Chondrocyte (in vitro differentiated cells): ENCODE data around the gene PTPRZ1. TPM values are rescaled to one million over a fixed set of nuclear protein-coding genes. Genes with fewer than 3 reads are reported as not detected.

Experiments used
- DNase-seq: peaks from one replicate; pipeline ENCODE4 v3.0.0; 2021; ENCODE audit warnings: mixed read lengths, low spot score
- H3K27ac Mint-ChIP-seq: one replicate; pipeline ENCODE4 v1.8.0; 2021; ENCODE audit warnings: mild to moderate bottlenecking, moderate library complexity, mixed read lengths; ENCODE audit not compliant: unreplicated experiment
- H3K27me3 Mint-ChIP-seq: 2 replicates; pipeline ENCODE4 v1.8.0; 2021; ENCODE audit warnings: low read depth, mixed read lengths
- H3K36me3 Mint-ChIP-seq: 2 replicates; pipeline ENCODE4 v1.8.0; 2021; ENCODE audit warnings: low read depth, mixed read lengths
- H3K4me1 Mint-ChIP-seq: 2 replicates; pipeline ENCODE4 v1.8.0; 2021; ENCODE audit warnings: low read depth, mild to moderate bottlenecking, mixed read lengths
- H3K4me3 Mint-ChIP-seq: one replicate; pipeline ENCODE4 v1.8.0; 2021; ENCODE audit warnings: mild to moderate bottlenecking, moderate library complexity, mixed read lengths; ENCODE audit not compliant: unreplicated experiment
- H3K9me3 Mint-ChIP-seq: 2 replicates; pipeline ENCODE4 v1.8.0; 2021; ENCODE audit warnings: low read depth, mixed read lengths
- total RNA-seq: library from RNA; stranded (reverse); gene quantifications from 3 replicates; pipeline ENCODE4 v1.2.1, GENCODE V29; 2021
- TF ChIP-seq, protein P1 (sequence below): fragments of 200-600 bp; sonication (generic); IDR thresholded peaks from 2 replicates; pipeline ENCODE4 v1.5.0; 2021; ENCODE audit warnings: antibody characterized with exemption, mild to moderate bottlenecking, moderate library complexity

PTPRZ1 gene
- total RNA-seq, 1 donor from 2014 or later: 2.0 TPM

DNA sequence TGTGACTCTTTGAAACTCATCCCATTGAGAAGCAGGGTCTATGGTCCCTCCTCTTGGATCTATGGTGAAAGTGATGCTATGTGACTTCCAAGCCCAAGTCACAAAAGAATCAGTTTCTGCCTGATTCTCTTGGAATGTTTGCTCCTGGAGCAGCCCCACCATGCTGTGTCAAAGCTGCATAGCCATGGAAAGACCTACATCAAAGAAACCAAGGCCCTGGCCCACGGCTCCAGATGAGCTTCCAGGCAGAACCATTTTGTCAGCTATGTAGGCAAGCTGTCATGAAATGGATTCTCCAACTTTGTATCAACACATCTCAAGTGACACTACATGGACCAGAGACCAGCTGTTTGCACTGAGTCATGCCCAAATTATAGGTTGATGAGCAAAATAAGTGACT, 194.1 kb downstream of the PTPRZ1 start:
- H3K9me3 Mint-ChIP-seq: no peaks in the 10 kb centered on the region
- no peak overlapping the region for H3K27ac Mint-ChIP-seq
- H3K4me1 Mint-ChIP-seq: no peaks in the 10 kb centered on the region
- H3K4me3 Mint-ChIP-seq: no peak overlapping the region
- TF ChIP-seq, protein P1, sequence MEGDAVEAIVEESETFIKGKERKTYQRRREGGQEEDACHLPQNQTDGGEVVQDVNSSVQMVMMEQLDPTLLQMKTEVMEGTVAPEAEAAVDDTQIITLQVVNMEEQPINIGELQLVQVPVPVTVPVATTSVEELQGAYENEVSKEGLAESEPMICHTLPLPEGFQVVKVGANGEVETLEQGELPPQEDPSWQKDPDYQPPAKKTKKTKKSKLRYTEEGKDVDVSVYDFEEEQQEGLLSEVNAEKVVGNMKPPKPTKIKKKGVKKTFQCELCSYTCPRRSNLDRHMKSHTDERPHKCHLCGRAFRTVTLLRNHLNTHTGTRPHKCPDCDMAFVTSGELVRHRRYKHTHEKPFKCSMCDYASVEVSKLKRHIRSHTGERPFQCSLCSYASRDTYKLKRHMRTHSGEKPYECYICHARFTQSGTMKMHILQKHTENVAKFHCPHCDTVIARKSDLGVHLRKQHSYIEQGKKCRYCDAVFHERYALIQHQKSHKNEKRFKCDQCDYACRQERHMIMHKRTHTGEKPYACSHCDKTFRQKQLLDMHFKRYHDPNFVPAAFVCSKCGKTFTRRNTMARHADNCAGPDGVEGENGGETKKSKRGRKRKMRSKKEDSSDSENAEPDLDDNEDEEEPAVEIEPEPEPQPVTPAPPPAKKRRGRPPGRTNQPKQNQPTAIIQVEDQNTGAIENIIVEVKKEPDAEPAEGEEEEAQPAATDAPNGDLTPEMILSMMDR: no peak
- DNase-seq: no peak
- no peaks in the 10 kb centered on the region for H3K36me3 Mint-ChIP-seq
- no peaks in the 10 kb centered on the region for H3K27me3 Mint-ChIP-seq

DNA sequence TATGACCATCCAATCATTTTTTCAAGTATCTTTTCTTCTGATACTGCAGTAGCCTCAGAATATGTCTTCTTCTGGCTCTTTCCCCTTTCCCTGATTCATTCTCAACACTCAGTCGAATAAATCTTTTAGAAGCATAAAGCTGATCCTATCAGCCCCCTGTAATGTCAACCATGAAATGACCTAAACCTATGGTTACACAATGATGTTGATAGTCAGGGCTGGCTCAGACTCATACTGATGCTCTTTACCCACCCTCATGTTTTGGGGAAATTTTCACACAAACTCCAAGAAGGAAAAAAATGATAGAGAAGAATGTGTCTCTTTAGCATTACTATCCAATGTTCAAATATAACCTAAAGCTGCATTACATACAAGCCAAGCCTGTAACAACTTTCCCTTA, 195.1 kb downstream of the PTPRZ1 start:
- H3K4me1 Mint-ChIP-seq: no peaks in the 10 kb centered on the region
- no peak overlapping the region for H3K27ac Mint-ChIP-seq
- DNase-seq: no peak
- no peak overlapping the region for H3K4me3 Mint-ChIP-seq
- no peaks in the 10 kb centered on the region for H3K36me3 Mint-ChIP-seq
- no peaks in the 10 kb centered on the region for H3K27me3 Mint-ChIP-seq
- TF ChIP-seq, protein P1: no peak
- H3K9me3 Mint-ChIP-seq: no peaks in the 10 kb centered on the region

DNA sequence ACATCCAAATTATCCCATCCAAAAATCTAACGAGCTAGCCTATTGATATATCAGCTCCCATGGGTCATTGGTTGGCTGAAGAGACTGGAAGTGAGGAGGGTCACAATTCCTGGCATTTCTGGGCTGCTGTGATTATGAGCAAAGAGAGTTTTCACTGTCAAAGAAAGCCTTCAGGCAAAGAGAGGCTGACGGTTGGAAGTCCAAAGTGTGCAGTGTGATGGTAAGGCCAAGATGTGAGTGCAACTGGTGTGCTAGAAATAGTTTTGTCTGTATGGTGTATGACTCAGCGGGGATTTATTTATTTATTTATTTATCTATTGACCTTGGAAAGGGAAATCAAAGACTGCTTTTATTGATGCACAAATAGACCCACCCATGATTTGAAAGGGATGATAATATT, 196.0 kb downstream of the PTPRZ1 start:
- Mint-ChIP-seq H3K4me1 (no peaks in the 10 kb centered on the region), H3K27me3 (no peaks in the 10 kb centered on the region), H3K27ac (no peak overlapping the region), H3K9me3 (no peaks in the 10 kb centered on the region), H3K36me3 (peaks cover 4% of the 10 kb centered on the region), H3K4me3 (no peak overlapping the region)
- DNase-seq: no peak
- TF ChIP-seq, protein P1: no peak

DNA sequence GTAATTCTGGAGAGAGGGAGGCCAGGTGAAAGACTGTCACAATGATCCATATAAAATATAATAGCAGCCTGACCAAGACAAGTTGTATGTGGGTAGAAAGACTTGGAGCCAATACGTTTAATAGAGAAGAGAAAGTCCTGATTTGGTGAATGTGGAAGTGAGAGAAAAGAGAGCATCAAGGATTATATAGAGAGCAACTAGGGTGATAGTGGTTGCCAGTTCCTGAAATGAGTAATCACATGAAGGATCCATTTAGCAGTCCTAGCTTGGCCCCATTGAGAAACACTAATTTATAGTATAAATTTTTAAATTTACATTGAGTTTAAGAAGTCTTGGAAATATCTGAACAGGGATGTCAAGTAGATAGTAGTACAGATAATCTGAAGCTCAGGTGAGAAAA, 197.1 kb downstream of the PTPRZ1 start:
- DNase-seq: no peak
- TF ChIP-seq, protein P1: no peak
- Mint-ChIP-seq H3K36me3 (peaks cover 4% of the 10 kb centered on the region), H3K4me1 (no peaks in the 10 kb centered on the region), H3K9me3 (no peaks in the 10 kb centered on the region), H3K4me3 (no peak overlapping the region), H3K27ac (no peak overlapping the region), H3K27me3 (no peaks in the 10 kb centered on the region)

DNA sequence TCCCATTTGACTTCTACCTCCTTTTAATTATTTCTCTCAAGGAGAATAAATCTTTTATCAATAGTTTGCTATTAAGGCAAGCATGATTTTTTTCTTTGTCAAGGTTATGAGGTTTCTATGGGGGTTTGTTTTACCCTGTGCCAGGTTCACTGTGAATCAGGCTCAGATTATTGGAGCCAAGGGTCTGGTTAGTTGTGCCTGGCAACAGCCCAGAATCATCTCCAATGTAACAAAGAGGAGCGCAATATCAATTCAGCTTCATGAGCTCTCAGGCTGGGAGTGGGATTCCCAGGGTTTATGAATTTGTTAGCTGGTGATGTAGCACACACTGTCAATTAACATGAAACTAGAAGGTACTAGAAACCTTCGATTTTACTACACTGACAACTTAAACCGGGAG, 197.9 kb downstream of the PTPRZ1 start:
- Mint-ChIP-seq H3K4me3 (no peak overlapping the region), H3K4me1 (no peaks in the 10 kb centered on the region), H3K36me3 (peaks cover 7% of the 10 kb centered on the region), H3K27me3 (no peaks in the 10 kb centered on the region), H3K27ac (no peak overlapping the region), H3K9me3 (no peaks in the 10 kb centered on the region)
- TF ChIP-seq, protein P1: no peak
- no peak for DNase-seq
